GM18499 (cell line): ENCODE results near the gene GH1.
"Not testable (repeated sequence)": the region's sequence is repeated elsewhere in the genome, so short reads cannot be mapped to it uniquely, and the experiment has no call there.

ENCODE experiments used
- ATAC-seq: cut with Tn5 transposase; IDR thresholded peaks from one replicate; pipeline ENCODE4 v1.9.1; 2021; ENCODE audit warnings: moderate number of reproducible peaks; ENCODE audit not compliant: insufficient read depth, unreplicated experiment

The GH1 gene

GRCh38 chr17:63901971-63902370 lies 16.7 kb downstream of the GH1 start:
- ATAC-seq = not testable (repeated sequence)

GRCh38 chr17:63898899-63899798 lies 19.5 kb downstream of the GH1 start:
- not testable (repeated sequence) for ATAC-seq

GRCh38 chr17:63896524-63897354 lies 21.9 kb downstream of the GH1 start, which contains the start of gene CSH1:
TSS of gene CSH1 (minus strand) at chr17:63896574. CDS start at chr17:63896511, 63 bp downstream.
- ATAC-seq = not testable (repeated sequence)

GRCh38 chr17:63894821-63895220 lies 23.8 kb downstream of the GH1 start:
- ATAC-seq = not testable (repeated sequence)

- not testable (repeated sequence) for ATAC-seq
Observed at GRCh38 chr17:63894021-63894420, 24.6 kb downstream of the GH1 start.

- not testable (repeated sequence) for ATAC-seq
Observed at GRCh38 chr17:63892316-63893037, 26.2 kb downstream of the GH1 start.

GRCh38 chr17:63889026-63889848 lies 29.4 kb downstream of the GH1 start:
- not testable (repeated sequence) for ATAC-seq

- ATAC-seq = not testable (repeated sequence)
Observed at GRCh38 chr17:63885119-63885518, 33.5 kb downstream of the GH1 start.

- ATAC-seq = not testable (repeated sequence)
Observed at GRCh38 chr17:63882626-63883126, 36.0 kb downstream of the GH1 start.

- ATAC-seq = no peak
Observed at GRCh38 chr17:63881935-63882601, 36.6 kb downstream of the GH1 start, which contains the start of gene GH2. TSS of gene GH2 (minus strand) at chr17:63881944. CDS start at chr17:63881801, 143 bp downstream.

- not testable (repeated sequence) for ATAC-seq
Observed at GRCh38 chr17:63881337-63881736, 37.3 kb downstream of the GH1 start.

- no peak for ATAC-seq
Observed at GRCh38 chr17:63880706-63881105, 37.9 kb downstream of the GH1 start.

- ATAC-seq = not testable (repeated sequence)
Observed at GRCh38 chr17:63878413-63878812, 40.2 kb downstream of the GH1 start.

GRCh38 chr17:63874693-63875092 lies 43.9 kb downstream of the GH1 start:
- ATAC-seq = not testable (repeated sequence)

- not testable (repeated sequence) for ATAC-seq
Observed at GRCh38 chr17:63874061-63874626, 44.5 kb downstream of the GH1 start.

GRCh38 chr17:63873577-63873976 lies 45.1 kb downstream of the GH1 start, which contains the start of gene CSH2:
TSS of gene CSH2 (minus strand) at chr17:63873677. CDS start at chr17:63873614, 63 bp downstream.
- ATAC-seq = not testable (repeated sequence)

GRCh38 chr17:63871646-63872365 lies 46.8 kb downstream of the GH1 start:
- not testable (repeated sequence) for ATAC-seq
